Dendritic cell treated with granulocyte-macrophage colony-stimulating factor and Interleukin-4, amounts not matched to agents 40 ng/mL and 50 ng/mL, for 4 days (primary cell): ENCODE data around the gene SETBP1.
"Not testable (repeated sequence)": the region's sequence is repeated elsewhere in the genome, so short reads cannot be mapped to it uniquely, and the experiment has no call there.

Source experiments
- H3K27ac Mint-ChIP-seq: one replicate; pipeline ENCODE4 v1.8.0; 2022; ENCODE audit warnings: mild to moderate bottlenecking, mixed read lengths
- H3K27me3 Mint-ChIP-seq: one replicate; pipeline ENCODE4 v1.8.0; 2022; ENCODE audit warnings: mild to moderate bottlenecking, mixed read lengths
- H3K36me3 Mint-ChIP-seq: one replicate; pipeline ENCODE4 v1.8.0; 2022; ENCODE audit warnings: low read depth, mixed read lengths
- H3K4me1 Mint-ChIP-seq: one replicate; pipeline ENCODE4 v1.8.0; 2022; ENCODE audit warnings: low read depth, mixed read lengths
- H3K4me3 Mint-ChIP-seq: one replicate; pipeline ENCODE4 v1.8.0; 2022; ENCODE audit warnings: mild to moderate bottlenecking, moderate library complexity, mixed read lengths
- H3K9me3 Mint-ChIP-seq: one replicate; pipeline ENCODE4 v1.8.0; 2022; ENCODE audit warnings: mixed read lengths
- intact Hi-C: fragments of 100-400 bp; cut with micrococcal nuclease; formaldehyde crosslinking; loops from one replicate; pipeline ENCODE4 v1.15.0; 2022

SETBP1 gene

GRCh38 chr18:44793685-44794084, 113.0 kb downstream of the SETBP1 start:
- Mint-ChIP-seq H3K27me3 (peaks cover 55% of the 10 kb centered on the region), H3K4me3 (no peak overlapping the region), H3K36me3 (no peaks in the 10 kb centered on the region), H3K4me1 (peaks cover 17% of the 10 kb centered on the region), H3K27ac (no peak overlapping the region), H3K9me3 (no peaks in the 10 kb centered on the region)
- intact Hi-C loops = loop anchor here (5.0 kb wide), 1 partner anchor 111 kb away; the partner anchor contains the start of gene SETBP1

- Mint-ChIP-seq H3K4me3 (no peak overlapping the region), H3K27me3 (peaks cover 45% of the 10 kb centered on the region), H3K27ac (no peak overlapping the region), H3K36me3 (no peaks in the 10 kb centered on the region), H3K9me3 (peaks cover 2% of the 10 kb centered on the region), H3K4me1 (peaks cover 9% of the 10 kb centered on the region)
- intact Hi-C loops = no loop called here
Measured at GRCh38 chr18:44795241-44795640, 114.6 kb downstream of the SETBP1 start.

GRCh38 chr18:44796429-44797428, 116.0 kb downstream of the SETBP1 start:
- peaks cover 46% of the 10 kb centered on the region for H3K27me3 Mint-ChIP-seq
- no peak overlapping the region for H3K4me3 Mint-ChIP-seq
- H3K4me1 Mint-ChIP-seq = peaks cover 13% of the 10 kb centered on the region
- H3K27ac Mint-ChIP-seq = no peak overlapping the region
- H3K36me3 Mint-ChIP-seq = no peaks in the 10 kb centered on the region
- intact Hi-C loops = no loop called here
- peaks cover 9% of the 10 kb centered on the region for H3K9me3 Mint-ChIP-seq

- H3K9me3 Mint-ChIP-seq = peaks cover 9% of the 10 kb centered on the region
- H3K4me1 Mint-ChIP-seq = peaks cover 26% of the 10 kb centered on the region
- no peak overlapping the region for H3K27ac Mint-ChIP-seq
- no peaks in the 10 kb centered on the region for H3K36me3 Mint-ChIP-seq
- intact Hi-C loops = no loop called here
- H3K27me3 Mint-ChIP-seq = peaks cover 45% of the 10 kb centered on the region
- no peak overlapping the region for H3K4me3 Mint-ChIP-seq
Measured at GRCh38 chr18:44798433-44799048, 117.9 kb downstream of the SETBP1 start.

GRCh38 chr18:44799382-44799906, 118.8 kb downstream of the SETBP1 start:
- Mint-ChIP-seq H3K4me3 (no peak overlapping the region), H3K27me3 (peaks cover 40% of the 10 kb centered on the region), H3K27ac (no peak overlapping the region), H3K4me1 (peaks cover 27% of the 10 kb centered on the region), H3K36me3 (no peaks in the 10 kb centered on the region), H3K9me3 (peaks cover 9% of the 10 kb centered on the region)
- intact Hi-C loops = no loop called here

- H3K27ac Mint-ChIP-seq = no peak overlapping the region
- H3K27me3 Mint-ChIP-seq = peaks cover 38% of the 10 kb centered on the region
- H3K4me3 Mint-ChIP-seq = no peak overlapping the region
- peaks cover 9% of the 10 kb centered on the region for H3K9me3 Mint-ChIP-seq
- H3K4me1 Mint-ChIP-seq = peaks cover 27% of the 10 kb centered on the region
- no peaks in the 10 kb centered on the region for H3K36me3 Mint-ChIP-seq
- intact Hi-C loops = no loop called here
Measured at GRCh38 chr18:44799907-44800421, 119.3 kb downstream of the SETBP1 start.

GRCh38 chr18:44800766-44801165, 120.1 kb downstream of the SETBP1 start:
- H3K36me3 Mint-ChIP-seq, H3K27ac Mint-ChIP-seq, intact Hi-C loops, H3K9me3 Mint-ChIP-seq, H3K4me3 Mint-ChIP-seq: not testable (repeated sequence)
- H3K4me1 Mint-ChIP-seq = peaks cover 27% of the 10 kb centered on the region
- H3K27me3 Mint-ChIP-seq = peaks cover 38% of the 10 kb centered on the region

GRCh38 chr18:44801781-44802180, 121.1 kb downstream of the SETBP1 start:
- intact Hi-C loops = no loop called here
- no peaks in the 10 kb centered on the region for H3K36me3 Mint-ChIP-seq
- peaks cover 27% of the 10 kb centered on the region for H3K4me1 Mint-ChIP-seq
- H3K4me3 Mint-ChIP-seq = no peak overlapping the region
- H3K27me3 Mint-ChIP-seq = peaks cover 36% of the 10 kb centered on the region
- peaks cover 9% of the 10 kb centered on the region for H3K9me3 Mint-ChIP-seq
- H3K27ac Mint-ChIP-seq = no peak overlapping the region

- H3K36me3 Mint-ChIP-seq = no peaks in the 10 kb centered on the region
- peaks cover 27% of the 10 kb centered on the region for H3K4me1 Mint-ChIP-seq
Measured at GRCh38 chr18:44802508-44802907, 121.8 kb downstream of the SETBP1 start.

GRCh38 chr18:44803019-44803650, 122.4 kb downstream of the SETBP1 start:
- Mint-ChIP-seq H3K27ac (no peak overlapping the region), H3K4me1 (peaks cover 27% of the 10 kb centered on the region), H3K9me3 (peaks cover 9% of the 10 kb centered on the region), H3K27me3 (peaks cover 40% of the 10 kb centered on the region), H3K36me3 (no peaks in the 10 kb centered on the region), H3K4me3 (no peak overlapping the region)
- intact Hi-C loops = no loop called here

More at GRCh38 chr18:44802508-44802907, 121.8 kb downstream of the SETBP1 start:
- Mint-ChIP-seq H3K4me3 (no peak overlapping the region), H3K9me3 (peaks cover 9% of the 10 kb centered on the region), H3K27me3 (peaks cover 36% of the 10 kb centered on the region), H3K27ac (no peak overlapping the region)
- intact Hi-C loops = no loop called here

GRCh38 chr18:44804033-44804432, 123.3 kb downstream of the SETBP1 start:
- Mint-ChIP-seq H3K36me3 (no peaks in the 10 kb centered on the region), H3K27me3 (peaks cover 48% of the 10 kb centered on the region), H3K4me3 (no peak overlapping the region), H3K27ac (no peak overlapping the region), H3K9me3 (peaks cover 9% of the 10 kb centered on the region), H3K4me1 (peaks cover 20% of the 10 kb centered on the region)
- intact Hi-C loops = no loop called here

GRCh38 chr18:44805176-44805575, 124.5 kb downstream of the SETBP1 start:
- intact Hi-C loops = no loop called here
- H3K27ac Mint-ChIP-seq = no peak overlapping the region
- H3K4me1 Mint-ChIP-seq = peaks cover 19% of the 10 kb centered on the region
- no peaks in the 10 kb centered on the region for H3K36me3 Mint-ChIP-seq
- H3K4me3 Mint-ChIP-seq = no peak overlapping the region
- peaks cover 7% of the 10 kb centered on the region for H3K9me3 Mint-ChIP-seq
- peaks cover 55% of the 10 kb centered on the region for H3K27me3 Mint-ChIP-seq

GRCh38 chr18:44805643-44806042, 125.0 kb downstream of the SETBP1 start:
- H3K27ac Mint-ChIP-seq = no peak overlapping the region
- H3K36me3 Mint-ChIP-seq = no peaks in the 10 kb centered on the region
- H3K27me3 Mint-ChIP-seq = peaks cover 53% of the 10 kb centered on the region
- no peak overlapping the region for H3K4me3 Mint-ChIP-seq
- H3K4me1 Mint-ChIP-seq = peaks cover 14% of the 10 kb centered on the region
- H3K9me3 Mint-ChIP-seq = peaks cover 3% of the 10 kb centered on the region
- intact Hi-C loops = no loop called here
